NCI-H2107 (cell line): ENCODE measurements around the gene TCAP.

Experiments used
- DNase-seq: peaks from one replicate; lab custom pipeline; 2025; lab: John Stamatoyannopoulos, UW

The TCAP gene

DNA sequence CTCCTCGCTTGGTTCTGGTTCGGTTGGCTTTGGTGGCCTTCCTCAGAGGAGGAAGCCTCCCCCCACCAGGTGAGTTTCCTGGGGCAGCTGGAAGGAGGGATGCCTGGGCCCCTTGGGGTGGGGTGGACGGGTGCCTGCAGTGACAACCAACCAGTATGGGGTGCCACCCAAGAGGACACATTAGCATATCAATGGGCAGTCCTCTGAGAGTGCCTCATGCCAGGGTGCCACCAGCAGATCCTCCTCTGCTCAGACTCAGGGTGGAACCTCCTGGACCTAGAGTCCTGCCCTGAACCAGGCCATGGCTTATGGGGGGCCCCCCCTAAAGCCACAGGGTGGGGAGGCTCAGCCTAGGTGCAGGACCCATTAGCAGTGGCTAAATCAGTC is 35.7 kb upstream of the TCAP start:
- peak; percentile 48 for DNase-seq

DNA sequence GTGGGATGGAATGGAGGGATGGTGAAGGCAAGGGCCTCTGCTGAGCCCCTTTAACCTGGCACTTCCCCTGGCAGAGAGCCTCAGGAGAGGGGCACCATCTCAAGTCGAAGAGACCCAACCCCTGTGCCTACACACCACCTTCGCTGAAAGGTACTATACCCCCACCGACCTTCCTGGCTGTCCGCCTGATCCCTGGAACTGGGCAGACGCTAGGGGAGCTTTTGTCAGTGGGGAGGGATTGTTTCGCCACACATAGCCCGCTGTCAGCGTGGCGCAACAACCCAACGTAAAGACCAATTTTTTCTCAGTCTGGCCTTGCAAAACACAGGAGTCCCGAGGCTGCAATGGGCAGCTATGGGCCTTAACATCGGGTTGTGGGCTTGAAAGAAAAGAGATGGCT is 35.3 kb upstream of the TCAP start:
- DNase-seq = no peak

DNA sequence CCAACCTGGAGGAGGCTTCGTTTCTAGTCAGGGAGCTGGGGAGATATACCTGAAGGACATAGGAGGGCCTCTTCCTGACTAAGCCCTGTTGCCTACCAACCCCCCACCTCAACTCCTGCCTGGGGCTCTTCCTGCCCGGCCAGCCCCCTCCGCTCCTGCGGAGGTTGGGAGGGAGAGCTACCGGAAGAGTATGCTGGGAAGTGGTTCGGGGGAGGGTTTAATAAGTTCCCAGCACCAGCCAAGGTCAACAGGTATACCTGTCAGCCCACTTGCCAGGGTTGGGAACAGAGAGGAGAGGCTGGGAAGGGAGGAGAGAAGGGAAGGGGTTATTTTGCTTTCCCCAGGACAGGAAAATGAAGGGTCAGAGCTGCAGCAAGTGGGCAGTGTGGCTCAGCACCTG is 33.7 kb upstream of the TCAP start:
- no peak for DNase-seq

DNA sequence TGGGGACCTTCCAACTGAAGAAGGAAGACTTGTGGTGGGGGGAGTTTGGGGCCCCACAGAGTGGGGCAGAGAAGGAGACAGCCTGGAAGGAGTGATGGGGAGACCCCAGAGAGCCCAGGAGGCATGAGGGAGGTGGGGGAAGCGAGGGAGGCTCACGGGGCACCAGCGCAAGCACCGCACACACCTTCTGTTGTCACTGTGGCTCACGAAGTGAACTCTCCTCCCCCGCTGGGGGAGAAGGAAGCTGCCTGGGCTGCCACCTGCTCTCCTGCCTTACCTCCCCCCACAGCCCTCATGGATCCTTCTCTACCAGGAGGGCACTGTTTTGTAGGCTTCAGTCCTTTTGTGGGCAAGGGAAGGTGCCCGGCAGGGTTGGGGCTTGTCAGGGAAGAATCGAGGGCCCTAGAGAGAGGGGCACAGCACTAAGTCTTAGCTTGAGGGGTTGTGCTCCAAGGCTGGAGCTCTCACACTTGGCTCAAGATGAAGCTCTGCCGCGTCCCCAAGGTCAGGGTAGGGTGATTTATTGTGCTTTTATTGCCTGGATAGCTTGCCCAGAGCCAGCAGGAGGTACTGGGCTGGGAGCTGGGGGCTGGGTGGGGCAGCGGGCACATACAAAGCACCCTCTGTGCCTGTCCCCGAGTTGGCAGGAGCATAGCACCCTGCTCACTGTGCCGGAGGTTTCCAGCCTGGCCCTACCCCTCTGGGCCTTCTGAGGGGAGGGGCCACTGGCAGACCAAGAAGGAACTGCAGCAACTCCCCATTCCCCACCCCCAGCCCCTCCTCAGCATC is 32.8 kb upstream of the TCAP start:
- DNase-seq = peak; percentile 38

DNA sequence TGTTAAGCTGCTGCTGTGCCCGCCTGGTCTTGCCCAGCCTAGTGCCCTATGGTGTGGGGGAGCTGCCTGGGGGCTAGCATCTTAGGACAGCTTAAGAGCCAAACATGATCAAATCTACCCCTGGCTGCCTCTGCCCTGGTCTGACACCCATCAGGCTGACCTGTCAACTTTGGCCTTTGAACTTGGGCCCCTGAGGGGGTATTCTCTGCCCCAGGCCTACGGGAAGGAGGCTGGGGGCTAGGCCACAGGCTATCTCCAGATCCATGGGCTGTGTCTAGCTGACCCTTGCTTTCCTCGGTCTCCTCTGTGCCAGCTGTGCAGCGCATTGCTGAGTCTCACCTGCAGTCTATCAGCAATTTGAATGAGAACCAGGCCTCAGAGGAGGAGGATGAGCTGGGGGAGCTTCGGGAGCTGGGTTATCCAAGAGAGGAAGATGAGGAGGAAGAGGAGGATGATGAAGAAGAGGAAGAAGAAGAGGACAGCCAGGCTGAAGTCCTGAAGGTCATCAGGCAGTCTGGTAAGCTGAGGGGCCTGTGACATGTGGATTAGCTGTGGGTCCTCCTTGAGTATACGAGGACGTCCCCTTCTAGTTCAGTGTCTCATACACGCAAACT is 31.5 kb upstream of the TCAP start:
- DNase-seq = no peak

DNA sequence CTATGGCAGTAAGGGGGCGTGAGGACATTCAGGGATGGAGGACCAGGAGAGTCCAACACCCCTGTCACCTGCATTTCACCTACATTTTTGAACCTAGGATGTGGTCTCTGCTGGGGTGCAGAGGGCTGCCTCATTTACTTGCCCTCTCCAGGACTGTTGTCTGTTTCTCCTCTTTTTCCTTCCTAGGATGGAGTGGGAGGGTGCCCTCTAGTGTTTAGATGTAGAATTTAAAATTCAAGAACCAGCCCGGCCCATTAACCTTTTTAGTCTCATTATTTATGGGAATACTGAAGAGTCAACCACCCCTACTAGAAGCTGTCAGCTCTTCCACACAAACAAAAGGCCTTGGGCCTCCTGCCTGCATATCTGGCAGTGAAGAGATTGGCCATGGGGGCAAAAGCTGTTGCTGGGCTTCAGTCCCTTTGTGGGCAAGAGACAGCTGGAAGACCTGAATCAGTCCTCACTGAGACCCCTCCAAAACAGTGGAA is 30.7 kb upstream of the TCAP start:
- DNase-seq = no peak

DNA sequence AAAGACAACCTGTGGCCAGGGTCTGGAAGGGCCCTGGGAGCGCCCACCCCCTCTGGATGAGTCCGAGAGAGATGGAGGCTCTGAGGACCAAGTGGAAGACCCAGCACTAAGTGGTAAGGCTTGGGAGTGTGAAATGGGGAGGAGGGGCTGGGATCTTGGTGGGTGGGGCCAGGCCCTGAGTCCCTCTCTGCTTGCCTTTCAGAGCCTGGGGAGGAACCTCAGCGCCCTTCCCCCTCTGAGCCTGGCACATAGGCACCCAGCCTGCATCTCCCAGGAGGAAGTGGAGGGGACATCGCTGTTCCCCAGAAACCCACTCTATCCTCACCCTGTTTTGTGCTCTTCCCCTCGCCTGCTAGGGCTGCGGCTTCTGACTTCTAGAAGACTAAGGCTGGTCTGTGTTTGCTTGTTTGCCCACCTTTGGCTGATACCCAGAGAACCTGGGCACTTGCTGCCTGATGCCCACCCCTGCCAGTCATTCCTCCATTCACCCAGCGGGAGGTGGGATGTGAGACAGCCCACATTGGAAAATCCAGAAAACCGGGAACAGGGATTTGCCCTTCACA is 29.5 kb upstream of the TCAP start:
- DNase-seq = no peak

DNA sequence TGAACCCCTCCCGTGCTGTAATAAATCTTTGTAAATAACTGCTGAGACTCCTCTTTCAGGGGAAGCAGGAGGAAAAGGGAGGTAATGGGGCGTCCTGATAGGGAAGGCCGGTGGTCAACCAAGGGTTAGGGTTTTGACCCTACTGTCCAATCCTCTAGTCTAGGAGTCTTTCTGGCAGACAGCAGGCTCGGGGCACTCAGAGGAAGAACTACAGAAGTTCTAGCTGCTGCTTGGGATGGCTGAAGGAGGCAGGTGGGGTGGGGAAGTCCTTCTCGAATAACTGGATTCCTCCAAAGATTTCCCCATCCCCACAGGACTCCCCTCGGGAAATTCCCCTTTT is 28.6 kb upstream of the TCAP start:
- DNase-seq = no peak

DNA sequence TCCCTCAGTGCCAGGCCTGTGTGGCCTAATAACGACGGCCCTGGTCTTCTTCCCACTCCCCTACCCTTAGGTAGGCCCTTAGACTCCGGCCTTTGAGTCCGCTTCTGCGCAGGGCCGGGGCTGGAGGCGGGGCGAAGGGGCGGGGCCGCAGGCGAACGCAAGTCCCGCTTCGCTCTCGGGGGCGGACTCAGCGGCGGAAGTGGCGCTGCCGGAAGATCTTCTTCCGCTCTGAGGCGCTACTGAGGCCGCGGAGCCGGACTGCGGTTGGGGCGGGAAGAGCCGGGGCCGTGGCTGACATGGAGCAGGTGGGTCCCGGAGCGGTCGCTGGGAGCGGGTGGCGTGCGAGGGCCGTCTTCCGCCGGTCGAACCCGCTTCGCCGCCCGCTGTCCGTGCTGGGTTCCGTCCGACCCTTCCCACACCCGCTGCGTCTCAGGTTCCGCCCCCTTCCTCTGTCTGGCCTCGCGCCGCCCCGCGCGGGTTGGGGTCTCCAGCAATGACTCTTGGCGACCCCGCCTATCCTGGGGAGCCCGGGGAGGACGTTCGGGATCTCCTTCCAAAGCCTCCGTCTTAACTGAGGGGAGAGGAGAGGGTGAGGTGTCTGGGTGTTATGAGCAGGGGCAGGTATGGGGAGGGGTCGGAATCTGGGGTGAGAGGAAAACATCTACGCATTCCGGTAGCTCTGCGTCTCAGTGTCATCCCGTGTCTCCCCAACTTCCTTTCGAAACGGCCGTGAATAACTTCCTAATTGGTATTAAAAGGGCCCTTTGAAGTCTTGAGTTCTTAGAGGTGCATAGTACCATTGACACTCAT is 28.0 kb upstream of the TCAP start, which contains the start of gene STARD3:
STARD3 (plus strand) TSS at position 218 of the 810 bp plus-strand sequence. CDS start 16,388 bp downstream, outside the sequence.
- DNase-seq = peak; percentile 65

DNA sequence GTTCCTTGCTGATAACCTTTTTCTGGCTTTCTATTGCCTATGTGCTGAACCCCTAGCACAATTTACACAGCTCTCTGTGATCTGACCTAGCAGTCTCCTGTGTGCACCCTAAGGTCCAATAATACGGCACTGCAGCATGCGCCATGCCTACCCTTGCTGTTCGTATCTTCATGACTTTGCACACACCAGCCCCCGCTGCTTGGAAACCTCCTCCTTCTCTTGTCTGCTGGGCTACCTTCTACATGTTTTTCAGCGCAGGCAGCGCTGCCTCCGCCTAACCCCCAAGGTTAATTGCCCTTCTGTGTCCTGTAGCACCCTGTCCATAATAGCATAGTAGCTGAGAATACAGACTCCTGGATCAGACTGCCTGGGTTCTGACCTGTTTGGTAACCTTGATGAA is 26.8 kb upstream of the TCAP start:
- DNase-seq = no peak

DNA sequence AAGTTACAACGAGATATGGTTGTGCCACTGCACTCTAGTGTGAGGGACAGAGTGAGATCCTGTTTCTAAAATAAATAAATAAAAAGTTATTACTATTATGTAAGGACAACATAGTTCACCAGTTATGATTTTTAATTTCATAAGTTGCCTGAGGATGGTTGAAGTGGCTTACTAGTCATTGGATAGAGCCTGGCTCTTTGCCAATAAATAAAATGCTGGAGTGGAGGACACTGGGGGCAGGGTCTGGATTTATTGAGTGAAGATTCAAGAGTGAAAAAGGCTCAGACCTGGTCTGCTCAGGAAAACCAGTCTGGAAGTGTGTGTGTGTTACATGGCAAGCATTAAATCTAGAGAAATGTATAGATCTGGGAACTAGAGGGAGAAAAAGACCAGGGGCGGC is 26.1 kb upstream of the TCAP start:
- no peak for DNase-seq

DNA sequence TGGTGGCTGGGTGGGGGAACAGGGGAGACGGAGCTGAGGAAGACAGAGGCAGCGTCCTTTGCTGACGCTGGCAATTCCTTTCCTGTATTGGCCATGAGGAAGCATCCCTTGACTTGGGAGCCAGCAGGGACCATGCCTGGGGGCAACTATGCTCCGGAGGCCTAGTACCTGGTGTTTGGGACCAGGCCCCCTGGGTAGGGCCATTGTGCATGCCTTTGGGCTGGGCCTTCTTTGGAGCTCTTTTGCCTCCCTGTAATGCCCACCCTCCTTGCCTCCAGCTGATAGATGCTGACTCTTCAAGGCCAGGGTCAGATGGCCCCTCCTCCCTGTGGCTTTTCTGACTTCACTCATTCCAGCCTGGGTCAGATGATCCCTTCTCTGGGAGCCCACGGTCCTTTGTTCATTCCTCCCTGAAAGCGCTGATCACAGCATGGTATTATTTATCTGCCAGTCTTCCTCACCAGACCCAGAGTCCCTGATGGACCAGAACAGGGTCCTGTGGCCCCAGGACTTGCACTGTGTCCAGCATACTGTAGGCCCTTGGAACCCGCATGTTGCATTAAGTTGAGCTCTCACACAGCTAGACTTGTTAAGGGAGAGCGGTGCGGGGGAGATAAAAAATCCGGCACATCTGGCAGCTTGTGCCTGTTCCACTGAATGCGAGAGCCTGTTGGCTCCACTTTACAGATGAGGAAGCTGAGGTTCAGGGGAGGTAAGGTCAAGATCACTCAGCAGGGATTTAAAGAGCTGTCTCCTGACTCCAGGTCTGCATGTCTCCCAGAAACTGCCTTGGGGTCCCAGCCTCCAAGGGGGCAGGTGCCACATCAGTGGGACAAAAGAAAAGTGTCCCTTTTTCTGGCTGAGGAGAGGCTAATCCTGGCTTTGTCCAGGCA is 25.3 kb upstream of the TCAP start:
- DNase-seq = no peak

DNA sequence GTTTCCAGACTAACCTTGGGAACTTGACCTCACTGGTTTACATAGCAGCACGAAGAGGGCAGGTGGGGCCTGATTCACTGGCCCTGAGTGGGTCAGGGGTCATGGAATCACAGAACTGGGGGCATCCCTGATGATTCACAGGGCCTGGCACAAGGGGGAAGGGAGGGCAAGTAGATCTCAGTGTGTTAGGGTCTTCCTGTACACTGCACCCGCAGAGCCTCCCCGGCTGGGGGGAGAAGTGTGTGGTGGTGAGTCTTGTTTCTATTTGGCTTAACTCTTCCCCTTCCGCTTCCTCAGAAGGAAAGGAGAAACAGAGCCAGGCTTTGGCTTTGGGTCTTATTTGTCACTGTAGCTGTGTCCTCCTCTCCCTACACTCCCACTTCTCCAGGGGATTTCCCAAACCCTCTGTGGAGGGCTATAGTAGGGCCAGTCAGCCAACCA is 24.5 kb upstream of the TCAP start:
- DNase-seq = no peak

DNA sequence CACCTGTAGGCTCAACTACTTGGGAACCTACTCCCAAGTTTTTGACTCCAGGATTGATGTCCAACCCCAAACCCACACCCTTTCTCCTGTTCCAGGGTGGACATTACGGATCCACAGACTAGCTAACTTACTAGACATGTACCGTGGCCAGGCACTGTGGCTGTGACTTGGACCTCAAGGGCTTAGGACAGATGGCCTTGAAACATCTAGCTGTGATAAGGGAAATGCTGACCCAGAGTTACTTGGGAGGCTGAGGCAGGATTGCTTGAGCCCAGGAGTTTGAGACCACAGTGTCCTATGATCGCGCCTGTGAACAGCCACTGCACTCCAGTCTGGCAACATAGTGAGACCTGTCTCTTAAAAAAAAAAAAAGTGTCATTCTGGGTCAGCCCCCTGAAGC is 24.1 kb upstream of the TCAP start:
- DNase-seq = no peak

DNA sequence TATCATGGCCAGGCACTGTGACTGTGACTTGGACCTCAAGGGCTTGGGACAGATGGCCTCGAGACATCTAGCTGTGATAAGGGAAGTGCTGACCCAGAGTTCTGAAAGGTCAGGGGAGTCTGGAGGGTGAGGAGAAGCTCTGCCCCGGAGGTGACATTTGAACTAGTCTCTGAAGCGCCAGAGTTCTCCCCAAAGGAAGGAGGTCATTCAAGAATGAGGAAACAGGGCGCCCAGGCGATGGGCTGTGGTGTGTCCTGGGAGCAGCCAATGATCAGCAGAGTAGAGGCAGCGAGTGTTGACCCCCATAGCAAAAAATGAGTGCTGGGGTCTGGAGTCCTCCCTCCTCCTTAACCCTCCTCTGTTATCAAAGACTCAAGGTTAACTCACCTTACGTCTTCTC is 23.3 kb upstream of the TCAP start:
- DNase-seq = no peak

DNA sequence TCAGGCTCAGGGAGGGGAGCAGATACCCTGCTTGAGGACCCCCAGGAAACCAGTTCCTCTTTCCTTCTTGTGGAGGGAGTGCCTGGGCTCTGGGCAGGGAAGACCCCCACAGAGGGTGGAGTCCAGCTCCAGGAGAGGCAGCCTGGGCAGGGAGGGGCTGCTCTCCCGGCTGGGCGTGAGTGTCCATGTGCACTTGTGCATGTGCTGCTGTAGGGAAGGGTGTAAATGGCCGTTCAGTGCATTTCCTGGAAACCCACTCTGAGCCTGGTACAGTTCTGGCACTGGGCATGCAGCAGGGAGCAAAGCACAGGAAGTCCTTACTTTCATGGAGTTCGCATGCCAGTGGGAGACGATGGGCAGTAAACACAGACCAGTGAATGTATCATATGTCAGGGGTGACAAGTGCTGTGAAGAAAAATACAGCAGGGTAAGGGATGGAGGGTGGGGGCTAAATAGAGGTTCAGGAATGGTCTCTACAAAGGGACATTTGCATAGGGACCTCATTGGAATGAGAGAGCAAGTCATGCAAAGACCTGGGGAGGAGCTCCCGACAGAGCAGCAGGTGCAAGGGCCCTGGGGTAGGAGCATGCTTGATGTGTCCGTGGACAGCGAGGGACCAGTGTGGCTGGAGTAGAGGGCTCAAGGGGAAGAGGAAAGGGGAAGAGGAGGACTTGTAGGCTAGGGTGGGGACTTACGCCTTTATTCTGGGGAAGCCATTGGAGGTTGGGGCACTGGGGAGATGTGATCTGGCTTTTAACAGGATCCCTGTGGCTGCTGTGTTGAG is 22.7 kb upstream of the TCAP start:
- no peak for DNase-seq

DNA sequence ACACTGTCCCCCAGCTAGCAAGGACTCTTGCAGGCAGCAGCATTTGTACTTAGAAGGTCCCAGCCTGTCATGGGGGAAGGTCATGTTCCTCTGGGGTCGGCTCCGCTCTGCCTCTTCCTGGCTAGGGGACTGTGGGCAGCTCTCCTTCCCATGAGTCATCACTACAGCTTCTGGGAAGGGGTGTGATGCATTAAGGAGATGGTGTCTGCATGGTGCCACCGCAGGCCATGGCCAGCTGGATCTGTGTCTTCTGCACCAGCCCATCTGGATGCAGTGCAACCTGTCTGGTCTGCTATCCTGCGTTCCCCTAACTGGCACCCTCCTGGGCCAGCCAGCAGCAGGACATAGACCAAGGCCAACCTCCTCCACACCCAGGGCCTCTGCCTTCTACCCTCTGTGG is 21.9 kb upstream of the TCAP start:
- no peak for DNase-seq

DNA sequence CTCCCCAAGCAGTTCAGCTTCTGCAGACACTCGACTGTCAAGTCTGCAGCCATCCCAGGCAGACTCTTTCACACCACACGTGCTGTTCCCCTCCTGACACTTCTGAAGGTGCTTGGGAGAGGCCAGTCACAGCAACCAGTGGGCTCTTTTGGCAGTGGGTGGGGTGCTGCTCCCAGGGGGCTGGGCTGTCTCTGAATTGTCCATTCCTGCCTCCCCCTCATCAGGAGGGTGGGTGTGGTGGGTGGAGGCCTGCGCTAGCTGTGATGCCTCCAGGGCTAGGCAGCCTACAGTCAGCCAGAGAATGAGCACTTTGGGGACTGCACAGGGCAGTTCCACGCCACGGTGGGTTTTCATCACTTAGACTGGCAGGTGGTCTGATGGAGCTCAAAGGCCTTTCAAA is 17.9 kb upstream of the TCAP start:
- DNase-seq = no peak

DNA sequence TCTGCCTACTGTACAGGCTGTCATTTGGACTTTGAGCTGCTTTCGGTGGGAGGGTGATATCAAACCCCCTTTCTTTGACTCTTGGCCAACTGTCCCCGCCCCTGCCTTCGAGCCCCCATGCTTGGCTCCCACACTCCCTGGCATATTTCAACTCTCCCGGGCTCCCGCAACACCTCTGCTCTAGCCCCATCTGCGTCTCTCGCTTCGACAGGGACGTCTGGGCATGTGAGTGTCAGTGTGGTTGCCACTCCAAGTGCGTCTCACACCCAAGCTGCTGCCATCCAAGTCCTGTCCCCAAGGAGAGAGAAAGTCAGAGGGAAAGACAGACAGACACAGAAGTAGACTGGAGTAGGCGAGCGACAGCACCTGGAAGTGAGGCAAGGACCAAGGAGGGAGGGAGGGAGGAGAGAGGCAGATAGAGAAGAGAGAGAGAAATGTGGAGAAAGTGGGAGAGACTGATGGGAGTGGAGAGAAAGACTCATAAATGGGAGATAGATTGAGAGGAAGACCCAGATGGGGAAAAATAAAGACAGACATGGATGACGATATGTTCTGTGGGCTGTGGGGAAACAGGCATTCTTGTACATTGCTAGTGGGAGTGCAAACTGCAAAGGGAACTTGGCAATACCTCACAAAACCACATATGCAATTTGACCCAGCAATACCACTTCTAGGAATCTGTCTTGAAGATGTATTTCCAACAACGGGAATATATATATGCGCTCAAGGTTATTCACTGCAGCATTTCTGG is 16.4 kb upstream of the TCAP start:
- DNase-seq = no peak

DNA sequence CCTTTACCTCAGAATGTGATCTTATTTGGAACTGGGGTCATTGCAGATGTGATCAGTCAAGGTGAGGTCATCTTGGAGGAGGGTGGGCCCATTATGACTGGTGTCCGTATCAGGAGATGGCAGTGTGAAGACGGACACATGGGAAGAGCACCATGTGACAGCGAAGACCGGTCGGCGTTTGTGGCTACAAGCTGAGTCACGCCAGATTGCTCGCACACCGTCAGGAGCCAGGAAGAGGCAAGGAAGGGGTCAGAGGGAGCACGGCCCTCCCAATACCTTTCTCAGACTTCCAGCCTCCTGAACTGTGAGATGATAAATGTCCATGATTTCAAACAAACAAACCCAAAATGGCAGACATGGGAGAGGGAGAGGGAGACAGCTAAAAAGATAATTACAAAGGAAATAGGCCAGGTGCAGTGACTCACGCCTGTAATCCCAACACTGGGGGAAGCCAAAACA is 15.0 kb upstream of the TCAP start:
- no peak for DNase-seq
